H1 (cell line): Measurements from ENCODE around the gene PUS3. TPM values are rescaled to one million over a fixed set of nuclear protein-coding genes. Genes with fewer than 3 reads are reported as not detected.

Experiments
- CTCF ChIA-PET: fragments of 300-600 bp; sonication (Branson Sonifier 250); formaldehyde crosslinking; loops from one replicate; lab custom pipeline; 2021; ENCODE audit not compliant: partially characterized antibody; lab: Charles Lee
- POLR2A ChIA-PET: fragments of 300-600 bp; sonication (Branson Sonifier 250); formaldehyde crosslinking; loops from one replicate; lab custom pipeline; 2021; ENCODE audit warnings: inconsistent platforms; ENCODE audit not compliant: partially characterized antibody; lab: Charles Lee
- DNase-seq, 2 experiments: peaks; one replicate each; pipeline versions ENCODE4 v3.0.0 to v3.0.0-alpha.2; 2010 to 2022; ENCODE audit warnings: low spot score in 2 of 2, low read depth in 1 of 2, mixed read lengths in 1 of 2
- FAIRE-seq: peaks from 2 replicates; lab custom pipeline; 2011; peaks lifted over from hg19 to GRCh38; lab: Jason Lieb, UNC
- H2AFZ ChIP-seq: 2 replicates; pipeline ENCODE4 v1.8.1; 2012; ENCODE audit warnings: low read length, inconsistent platforms
- H2AK5ac ChIP-seq: 2 replicates; pipeline ENCODE4 v1.6.1; 2013; ENCODE audit warnings: low read depth, low read length
- H2BK120ac ChIP-seq: replicated peaks from 2 replicates; pipeline ENCODE3; 2013; ENCODE audit warnings: low read depth, low read length, inconsistent platforms
- H2BK12ac ChIP-seq: 2 replicates; pipeline ENCODE4 v1.6.1; 2013; ENCODE audit warnings: low read depth, low read length
- H2BK15ac ChIP-seq: 2 replicates; pipeline ENCODE4 v1.6.1; 2013; ENCODE audit warnings: low read length
- H2BK20ac ChIP-seq: 2 replicates; pipeline ENCODE4 v1.6.1; 2013; ENCODE audit warnings: low read length
- H2BK5ac ChIP-seq: 2 replicates; pipeline ENCODE4 v1.6.1; 2013; ENCODE audit warnings: low read depth, low read length
- H3K14ac ChIP-seq: 2 replicates; pipeline ENCODE4 v1.6.1; 2013; ENCODE audit warnings: inconsistent platforms; ENCODE audit not compliant: insufficient read length
- H3K18ac ChIP-seq: 2 replicates; pipeline ENCODE4 v1.6.1; 2013; ENCODE audit warnings: low read length; ENCODE audit errors: extremely low read depth
- H3K23ac ChIP-seq: 2 replicates; pipeline ENCODE4 v1.6.1; 2013; ENCODE audit warnings: inconsistent platforms; ENCODE audit not compliant: insufficient read length
- H3K23me2 ChIP-seq: 2 replicates; pipeline ENCODE4 v1.6.1; 2013; ENCODE audit warnings: low read depth, low read length
- H3K27ac ChIP-seq: 2 replicates; pipeline ENCODE4 v1.6.1; 2011; ENCODE audit warnings: low read depth, low read length, inconsistent platforms
- H3K27me3 ChIP-seq, 4 experiments: replicated peaks in 1 of 4; 1 replicate in 1 of 4; 2 replicates in 3 of 4; pipeline versions ENCODE4 v1.6.1 to v1.8.1; 2011 to 2013; ENCODE audit warnings: low read length in 3 of 4, mild to moderate bottlenecking in 3 of 4, inconsistent platforms in 2 of 4, mixed read lengths in 2 of 4, moderate library complexity in 1 of 4; ENCODE audit not compliant: control insufficient read depth in 3 of 4, insufficient read depth in 3 of 4; ENCODE audit errors: extremely low read depth in 1 of 4
- H3K36me3 ChIP-seq, 4 experiments: 2 replicates each; pipeline versions ENCODE4 v1.6.1 to v1.8.1; 2011 to 2013; ENCODE audit warnings: mild to moderate bottlenecking in 4 of 4, low read length in 3 of 4, moderate library complexity in 2 of 4, control low read depth in 1 of 4, inconsistent platforms in 1 of 4; ENCODE audit not compliant: insufficient read depth in 4 of 4, control insufficient read depth in 2 of 4
- H3K4ac ChIP-seq: replicated peaks from 2 replicates; pipeline ENCODE3; 2013; ENCODE audit warnings: low read length, low read depth, mixed read lengths, inconsistent platforms; ENCODE audit not compliant: insufficient read length
- H3K4me1 ChIP-seq, 4 experiments: replicated peaks in 1 of 4; 1 replicate in 1 of 4; 2 replicates in 3 of 4; pipeline versions ENCODE4 v1.6.1 to v1.8.1; 2011 to 2013; ENCODE audit warnings: low read length in 3 of 4, inconsistent platforms in 2 of 4, mixed read lengths in 1 of 4; ENCODE audit not compliant: insufficient read depth in 4 of 4, control insufficient read depth in 3 of 4
- H3K4me2 ChIP-seq, 2 experiments: 2 replicates each; pipeline versions ENCODE4 v1.6.1 to v1.8.1; 2011 to 2013; ENCODE audit warnings: low read depth in 2 of 2, low read length in 2 of 2, control low read depth in 1 of 2, inconsistent platforms in 1 of 2, mild to moderate bottlenecking in 1 of 2; ENCODE audit not compliant: insufficient read depth in 1 of 2
- H3K4me3 ChIP-seq, 4 experiments: fragments of 200-600, 300-600 bp in 1 of 4; sonication (generic), shearing (Covaris generic), sonication (Bioruptor Twin) in 1 of 4; 2 replicates each; pipeline versions ENCODE4 v1.5.1 to v1.8.1; 2011 to 2016; ENCODE audit warnings: low read length in 4 of 4, low read depth in 3 of 4, control low read depth in 2 of 4, inconsistent platforms in 2 of 4, mild to moderate bottlenecking in 2 of 4, mixed read lengths in 1 of 4, moderate library complexity in 1 of 4; ENCODE audit not compliant: insufficient read depth in 2 of 4; ENCODE audit errors: extremely low read depth in 1 of 4
- H3K56ac ChIP-seq: replicated peaks from 2 replicates; pipeline ENCODE3; 2013; ENCODE audit warnings: low read depth, mild to moderate bottlenecking, mixed read lengths, low read length, inconsistent platforms; ENCODE audit not compliant: insufficient read length
- H3K79me1 ChIP-seq: 2 replicates; pipeline ENCODE4 v1.6.1; 2013; ENCODE audit warnings: low read depth, low read length, control low read depth
- H3K79me2 ChIP-seq, 2 experiments: 2 replicates each; pipeline versions ENCODE4 v1.6.1 to v1.8.1; 2012 to 2013; ENCODE audit warnings: low read length in 2 of 2, mild to moderate bottlenecking in 2 of 2, inconsistent platforms in 1 of 2; ENCODE audit not compliant: insufficient read depth in 2 of 2, control insufficient read depth in 1 of 2
- H3K9ac ChIP-seq, 4 experiments: replicated peaks in 1 of 4; 1 replicate in 1 of 4; 2 replicates in 3 of 4; pipeline versions ENCODE4 v1.6.1 to v1.8.1; 2011 to 2013; ENCODE audit warnings: low read depth in 3 of 4, low read length in 3 of 4, control low read depth in 2 of 4, mild to moderate bottlenecking in 2 of 4, moderate library complexity in 2 of 4, inconsistent platforms in 1 of 4; ENCODE audit errors: extremely low read depth in 1 of 4
- H3K9me3 ChIP-seq, 2 experiments: 2 replicates each; pipeline versions ENCODE4 v1.6.1 to v1.8.1; 2012 to 2013; ENCODE audit warnings: mild to moderate bottlenecking in 2 of 2, moderate library complexity in 2 of 2, control low read depth in 1 of 2, inconsistent platforms in 1 of 2, low read depth in 1 of 2, low read length in 1 of 2, mixed read lengths in 1 of 2; ENCODE audit not compliant: insufficient read depth in 2 of 2
- H4K20me1 ChIP-seq, 2 experiments: replicated peaks in 1 of 2; 2 replicates each; pipeline versions ENCODE3 to v1.8.1; 2011 to 2013; ENCODE audit warnings: inconsistent platforms in 2 of 2, low read length in 2 of 2, mild to moderate bottlenecking in 1 of 2; ENCODE audit not compliant: insufficient read depth in 2 of 2, control insufficient read depth in 1 of 2
- H4K5ac ChIP-seq: 2 replicates; pipeline ENCODE4 v1.6.1; 2013; ENCODE audit warnings: low read length, low read depth, mixed read lengths, inconsistent platforms; ENCODE audit not compliant: insufficient read length
- H4K8ac ChIP-seq: 2 replicates; pipeline ENCODE4 v1.8.0; 2013; ENCODE audit warnings: mild to moderate bottlenecking, moderate library complexity, low read length, inconsistent platforms; ENCODE audit not compliant: insufficient read depth; ENCODE audit errors: extremely low read depth
- H4K91ac ChIP-seq: replicated peaks from 2 replicates; pipeline ENCODE3; 2013; ENCODE audit warnings: low read length, mixed read lengths, inconsistent platforms; ENCODE audit not compliant: insufficient read length
- BRCA1 ChIP-seq: IDR thresholded peaks from 2 replicates; pipeline ENCODE4 v1.6.1; 2012; ENCODE audit warnings: low read depth, low read length, improper control_type of control experiment
- CHD2 ChIP-seq: IDR thresholded peaks from 2 replicates; pipeline ENCODE4 v1.6.1; 2012; ENCODE audit warnings: low read length, improper control_type of control experiment
- NRF1 ChIP-seq: IDR thresholded peaks from 2 replicates; pipeline ENCODE4 v1.6.1; 2011; ENCODE audit warnings: mild to moderate bottlenecking, low read depth, low read length, improper control_type of control experiment
- RFX5 ChIP-seq: IDR thresholded peaks from 2 replicates; pipeline ENCODE4 v1.6.1; 2011; ENCODE audit warnings: low read depth, low read length, improper control_type of control experiment, borderline replicate concordance
- SP1 ChIP-seq: IDR thresholded peaks from 2 replicates; pipeline ENCODE4 v1.6.1; 2011; ENCODE audit warnings: low read depth, low read length
- TAF1 ChIP-seq: IDR thresholded peaks from 2 replicates; pipeline ENCODE4 v1.6.1; 2011; ENCODE audit warnings: mild to moderate bottlenecking, low read depth, low read length
- WGBS, 2 experiments: shearing (Covaris generic) in 1 of 2; methylation state at CpG; one replicate each; pipeline versions ENCODE4 v1.1.6 to v1.1.7; 2013 to 2015; ENCODE audit warnings: low lambda C conversion rate in 2 of 2, mixed read lengths in 2 of 2, inconsistent platforms in 1 of 2, low coverage in 1 of 2, missing lambda C conversion rate in 1 of 2; ENCODE audit not compliant: insufficient replicate concordance in 2 of 2, insufficient coverage in 1 of 2, insufficient read length in 1 of 2; ENCODE audit errors: extremely low coverage in 1 of 2, missing lambda C conversion rate in 1 of 2; 5-methylcytosine and 5-hydroxymethylcytosine counted together
- polyA plus RNA-seq, 7 experiments: library from polyadenylated mRNA; depleted of rRNA in 3 of 7; stranded (reverse) in 5 of 7; unstranded in 2 of 7; fragments of >200 nt in 5 of 7; fragments of 200-250 nt in 2 of 7; gene quantifications; 1 replicate in 5 of 7; 2 replicates in 1 of 7; 4 replicates in 1 of 7; pipeline versions ENCODE4 v1.2.1 to v1.2.3, GENCODE V29; 2011 to 2013; ENCODE audit warnings: missing spikeins in 2 of 7, mixed read lengths in 2 of 7
- total RNA-seq: library from RNA; stranded (reverse); fragmentation: NEBNext Ultra II Directional; extraction: Animal tissue kit (Norgen Biotek cat#: 25700); gene quantifications from 2 replicates; pipeline ENCODE4 v1.2.1, GENCODE V29; 2021
- TF ChIP-seq, protein P1 (sequence below): IDR thresholded peaks from 2 replicates; pipeline ENCODE4 v1.6.1; 2011; ENCODE audit warnings: low read depth, mild to moderate bottlenecking, low read length; ENCODE audit not compliant: insufficient read depth
- TF ChIP-seq, protein P2 (sequence below): IDR thresholded peaks from 2 replicates; pipeline ENCODE4 v1.6.1; 2012; ENCODE audit warnings: inconsistent platforms
- TF ChIP-seq, protein P3 (sequence below), 3 experiments: IDR thresholded peaks; 1 replicate in 2 of 3; 2 replicates in 1 of 3; pipeline versions ENCODE4 v1.5.1 to v1.6.1; 2011; ENCODE audit warnings: low read length in 3 of 3, mild to moderate bottlenecking in 3 of 3, inconsistent platforms in 2 of 3, low read depth in 1 of 3, moderate library complexity in 1 of 3; ENCODE audit not compliant: insufficient read depth in 1 of 3; ENCODE audit errors: control extremely low read depth in 1 of 3

The PUS3 gene
- total and polyA plus RNA-seq, 2 of the 8 experiments (the other 6 are each of a cell fraction or from before 2014, with no cell fraction given) = 8.7 to 22.6 TPM

DNA sequence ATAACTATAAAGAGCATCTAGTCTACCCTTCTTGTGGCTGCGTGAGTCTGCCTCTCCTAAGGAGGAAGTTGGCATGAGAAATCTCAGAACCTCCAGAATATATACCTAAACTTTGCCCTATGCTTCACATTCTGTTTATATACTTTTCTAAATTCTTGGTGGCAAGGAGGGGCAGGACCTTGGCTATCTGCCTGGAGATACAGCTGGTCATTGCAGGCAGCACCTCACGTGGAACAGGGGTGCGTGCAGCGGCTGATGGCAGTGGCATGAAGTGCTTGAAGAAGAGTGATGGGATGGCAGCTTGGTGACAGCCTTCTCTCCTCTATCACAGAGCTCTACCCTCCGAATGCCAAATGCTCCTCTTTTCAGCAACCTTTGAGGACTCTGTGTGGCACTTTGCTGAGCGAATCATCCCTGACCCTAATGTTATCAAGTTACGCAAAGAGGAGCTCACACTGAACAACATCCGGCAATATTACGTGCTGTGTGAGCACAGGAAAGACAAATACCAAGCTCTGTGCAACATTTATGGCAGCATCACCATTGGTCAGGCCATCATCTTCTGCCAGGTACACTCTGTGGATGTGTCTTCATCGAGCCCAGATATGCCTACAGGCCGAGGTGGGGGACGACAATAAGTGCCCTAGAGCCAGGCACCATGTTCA is 13.8 kb upstream of the PUS3 start:
- Histone ChIP-seq H3K23me2 (no peaks in the 10 kb centered on the region), H3K36me3 (no peaks in the 10 kb centered on the region; a peak in 1 of 8 replicates), H2AK5ac (no peak overlapping the region), H2BK120ac (no peak overlapping the region), H4K5ac (no peak overlapping the region), H2BK5ac (no peak overlapping the region), H2BK20ac (no peak overlapping the region), H4K20me1 (no peaks in the 10 kb centered on the region), H3K27me3 (no peaks in the 10 kb centered on the region; a peak in 2 of 7 replicates), H3K79me1 (no peaks in the 10 kb centered on the region), H3K79me2 (no peaks in the 10 kb centered on the region), H4K8ac (no peak overlapping the region), H3K9ac (no peak overlapping the region), H3K4me2 (no peak overlapping the region), H4K91ac (no peak overlapping the region), H3K4me3 (no peak overlapping the region), H2AFZ (no peak overlapping the region), H3K14ac (no peak overlapping the region), H2BK12ac (no peak overlapping the region), H3K4ac (no peak overlapping the region), H3K4me1 (no peaks in the 10 kb centered on the region), H3K27ac (no peak overlapping the region), H3K18ac (no peak overlapping the region), H3K23ac (no peak overlapping the region), H2BK15ac (no peak overlapping the region), H3K9me3 (no peaks in the 10 kb centered on the region), H3K56ac (no peak overlapping the region)
- WGBS, 2 experiments = 91% methylated on average over 12 of the region's 12 CpGs; no CpG with 5 or more reads in 1 of the 2 experiments
- ChIA-PET CTCF (interaction anchor here (0.6 to 4.1 kb wide), 16 partner anchors 11 to 482 kb away, joined by 3 to 29 read pairs (median 5); partner anchors contain the start of gene CDON), POLR2A (interaction anchor here (1.0 to 1.1 kb wide), 2 partner anchors 20 to 277 kb away, joined by 3 read pairs; no protein-coding TSS in a partner anchor)
- FAIRE-seq = no peak
- DNase-seq = no peak
- TF ChIP-seq, protein P1, sequence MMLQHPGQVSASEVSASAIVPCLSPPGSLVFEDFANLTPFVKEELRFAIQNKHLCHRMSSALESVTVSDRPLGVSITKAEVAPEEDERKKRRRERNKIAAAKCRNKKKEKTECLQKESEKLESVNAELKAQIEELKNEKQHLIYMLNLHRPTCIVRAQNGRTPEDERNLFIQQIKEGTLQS = no peak
- TF ChIP-seq TAF1 = no peak
- no peak for TF ChIP-seq CHD2
- no peak for TF ChIP-seq SP1
- no peak for TF ChIP-seq RFX5
- TF ChIP-seq, protein P2, sequence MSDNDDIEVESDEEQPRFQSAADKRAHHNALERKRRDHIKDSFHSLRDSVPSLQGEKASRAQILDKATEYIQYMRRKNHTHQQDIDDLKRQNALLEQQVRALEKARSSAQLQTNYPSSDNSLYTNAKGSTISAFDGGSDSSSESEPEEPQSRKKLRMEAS = no peak
- TF ChIP-seq NRF1 = no peak
- TF ChIP-seq BRCA1 = no peak
- TF ChIP-seq, protein P3, sequence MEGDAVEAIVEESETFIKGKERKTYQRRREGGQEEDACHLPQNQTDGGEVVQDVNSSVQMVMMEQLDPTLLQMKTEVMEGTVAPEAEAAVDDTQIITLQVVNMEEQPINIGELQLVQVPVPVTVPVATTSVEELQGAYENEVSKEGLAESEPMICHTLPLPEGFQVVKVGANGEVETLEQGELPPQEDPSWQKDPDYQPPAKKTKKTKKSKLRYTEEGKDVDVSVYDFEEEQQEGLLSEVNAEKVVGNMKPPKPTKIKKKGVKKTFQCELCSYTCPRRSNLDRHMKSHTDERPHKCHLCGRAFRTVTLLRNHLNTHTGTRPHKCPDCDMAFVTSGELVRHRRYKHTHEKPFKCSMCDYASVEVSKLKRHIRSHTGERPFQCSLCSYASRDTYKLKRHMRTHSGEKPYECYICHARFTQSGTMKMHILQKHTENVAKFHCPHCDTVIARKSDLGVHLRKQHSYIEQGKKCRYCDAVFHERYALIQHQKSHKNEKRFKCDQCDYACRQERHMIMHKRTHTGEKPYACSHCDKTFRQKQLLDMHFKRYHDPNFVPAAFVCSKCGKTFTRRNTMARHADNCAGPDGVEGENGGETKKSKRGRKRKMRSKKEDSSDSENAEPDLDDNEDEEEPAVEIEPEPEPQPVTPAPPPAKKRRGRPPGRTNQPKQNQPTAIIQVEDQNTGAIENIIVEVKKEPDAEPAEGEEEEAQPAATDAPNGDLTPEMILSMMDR (IDR thresholded peaks at IDR 0.05; ENCODE audit: control extremely low read depth in 1 of 3, insufficient read depth in 1 of 3, low read depth in 1 of 3, low read length in 3 of 3) = no peak
